CD4-positive, CD25-positive, alpha-beta regulatory T cell (primary cell): ENCODE results near the gene SYTL2. TPM values are rescaled to one million over a fixed set of nuclear protein-coding genes. Genes with fewer than 3 reads are reported as not detected.
A peak's percentile ranks its signal among the peaks of the same experiment; 100 is the strongest.
"Not testable (repeated sequence)": the region's sequence is repeated elsewhere in the genome, so short reads cannot be mapped to it uniquely, and the experiment has no call there.

Experiments used
- ATAC-seq, 2 donors: fragments of 150-1000 bp; cut with Tn5 transposase; one replicate each; pipeline ENCODE4 v1.10.0; 2021; ENCODE audit warnings: low read depth in 2 of 2, moderate number of reproducible peaks in 2 of 2, moderate library complexity in 1 of 2
- DNase-seq, 3 donors: peaks; one replicate each; pipeline versions ENCODE4 v3.0.0 to v3.0.0-alpha.2; 2012 to 2022; ENCODE audit warnings: mixed read lengths in 1 of 3
- H3K27ac ChIP-seq: one replicate; pipeline ENCODE4 v1.7.0; 2013; ENCODE audit warnings: mild to moderate bottlenecking, low read length; ENCODE audit not compliant: insufficient read depth, poor library complexity, severe bottlenecking
- H3K27me3 ChIP-seq: one replicate; pipeline ENCODE4 v1.7.0; 2013; ENCODE audit warnings: low read length; ENCODE audit not compliant: control insufficient read depth, insufficient read depth
- H3K36me3 ChIP-seq: one replicate; pipeline ENCODE4 v1.7.0; 2013; ENCODE audit warnings: mild to moderate bottlenecking, low read length, moderate library complexity; ENCODE audit not compliant: control insufficient read depth, insufficient read depth
- H3K4me1 ChIP-seq: 2 replicates; pipeline ENCODE4 v1.7.0; 2013; ENCODE audit warnings: mild to moderate bottlenecking, low read length; ENCODE audit not compliant: insufficient read depth, control insufficient read depth, poor library complexity, severe bottlenecking
- H3K4me3 ChIP-seq: one replicate; pipeline ENCODE4 v1.7.0; 2013; ENCODE audit warnings: low read depth, mild to moderate bottlenecking, low read length, moderate library complexity
- H3K9me3 ChIP-seq, 2 experiments: 1 replicate in 1 of 2; 2 replicates in 1 of 2; pipeline ENCODE4 v1.7.0; 2013; ENCODE audit warnings: low read length in 2 of 2, mild to moderate bottlenecking in 1 of 2, moderate library complexity in 1 of 2; ENCODE audit not compliant: control insufficient read depth in 2 of 2
- H3K27ac Mint-ChIP-seq, 3 donors: one replicate each; pipeline ENCODE4 v1.8.0; 2020 to 2022; ENCODE audit warnings: mild to moderate bottlenecking in 3 of 3, mixed read lengths in 3 of 3, moderate library complexity in 2 of 3
- H3K27me3 Mint-ChIP-seq: one replicate; pipeline ENCODE4 v1.8.0; 2022; ENCODE audit warnings: mild to moderate bottlenecking, mixed read lengths
- H3K36me3 Mint-ChIP-seq: one replicate; pipeline ENCODE4 v1.8.0; 2020; ENCODE audit warnings: mixed read lengths
- H3K4me1 Mint-ChIP-seq, 4 donors: one replicate each; pipeline ENCODE4 v1.8.0; 2020 to 2022; ENCODE audit warnings: mixed read lengths in 4 of 4, mild to moderate bottlenecking in 1 of 4
- H3K4me3 Mint-ChIP-seq, 4 donors: one replicate each; pipeline ENCODE4 v1.8.0; 2020 to 2022; ENCODE audit warnings: mild to moderate bottlenecking in 4 of 4, mixed read lengths in 4 of 4, moderate library complexity in 3 of 4
- H3K9me3 Mint-ChIP-seq, 7 donors: one replicate each; pipeline ENCODE4 v1.8.0; 2020 to 2022; ENCODE audit warnings: mixed read lengths in 7 of 7, mild to moderate bottlenecking in 3 of 7, moderate library complexity in 2 of 7
- polyA plus RNA-seq, 4 donors: library from polyadenylated mRNA; unstranded; fragments of 300-500 nt; fragmentation: Illumina TruSeq; gene quantifications; one replicate each; pipeline ENCODE4 v1.2.3, GENCODE V29; 2021
- total RNA-seq: library from RNA; stranded (reverse); gene quantifications from one replicate; pipeline ENCODE4 v1.2.3, GENCODE V29; 2022

Gene SYTL2
- total and polyA plus RNA-seq, 5 donors from 2014 or later, result 4.5 to 40.0 (median 5.6) TPM

DNA sequence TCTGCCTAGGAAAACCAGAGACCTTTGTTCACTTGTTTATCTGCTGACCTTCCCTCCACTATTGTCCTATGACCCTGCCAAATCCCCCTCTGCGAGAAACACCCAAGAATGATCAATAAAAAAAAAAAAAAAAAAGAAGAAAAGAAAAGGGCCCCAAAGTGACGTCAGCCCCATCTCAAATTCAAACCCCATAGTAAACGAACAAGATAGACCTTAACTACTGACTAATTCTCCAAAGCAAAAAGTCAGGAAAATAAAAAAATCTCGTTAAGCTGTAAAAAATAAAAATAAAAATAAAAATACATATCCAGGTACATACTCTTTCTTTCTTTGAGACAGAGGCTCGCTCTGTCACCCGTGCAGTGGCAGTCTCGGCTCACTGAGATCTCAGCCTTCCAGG, 42.6 kb upstream of the SYTL2 start:
- H3K9me3 ChIP-seq, H3K4me1 ChIP-seq, H3K4me3 Mint-ChIP-seq, H3K4me3 ChIP-seq, H3K36me3 ChIP-seq, H3K36me3 Mint-ChIP-seq, ATAC-seq, DNase-seq, H3K27me3 ChIP-seq, H3K27ac Mint-ChIP-seq, H3K9me3 Mint-ChIP-seq, H3K27me3 Mint-ChIP-seq, H3K27ac ChIP-seq: not testable (repeated sequence)
- peaks cover 6 to 18% (median 9%) of the 10 kb centered on the region in 4 donors for H3K4me1 Mint-ChIP-seq

DNA sequence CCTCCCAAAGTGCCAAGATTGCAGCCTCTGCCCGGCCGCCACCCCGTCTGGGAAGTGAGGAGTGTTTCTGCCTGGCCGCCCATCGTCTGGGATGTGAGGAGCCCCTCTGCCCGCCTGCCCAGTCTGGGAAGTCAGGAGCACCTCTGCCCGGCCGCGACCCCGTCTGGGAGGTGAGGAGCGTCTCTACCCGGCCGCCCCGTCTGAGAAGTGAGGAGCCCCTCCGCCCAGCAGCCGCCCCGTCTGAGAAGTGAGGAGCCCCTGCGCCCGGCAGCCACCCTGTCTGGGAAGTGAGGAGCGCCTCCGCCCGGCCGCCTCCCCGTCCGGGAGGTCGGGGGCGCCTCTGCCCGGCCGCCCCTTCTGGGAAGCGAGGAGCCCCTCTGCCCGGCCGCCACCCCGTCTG, 41.8 kb upstream of the SYTL2 start:
- not testable (repeated sequence) for DNase-seq, H3K9me3 Mint-ChIP-seq, H3K4me3 ChIP-seq, H3K27ac ChIP-seq, H3K4me1 ChIP-seq, H3K36me3 ChIP-seq, H3K9me3 ChIP-seq, H3K36me3 Mint-ChIP-seq, H3K27ac Mint-ChIP-seq, H3K27me3 ChIP-seq, H3K27me3 Mint-ChIP-seq, ATAC-seq
- H3K4me3 Mint-ChIP-seq, result peak overlapping the region in 1 of 4 donors; percentile 58
- peaks cover 6 to 18% (median 9%) of the 10 kb centered on the region in 4 donors for H3K4me1 Mint-ChIP-seq

DNA sequence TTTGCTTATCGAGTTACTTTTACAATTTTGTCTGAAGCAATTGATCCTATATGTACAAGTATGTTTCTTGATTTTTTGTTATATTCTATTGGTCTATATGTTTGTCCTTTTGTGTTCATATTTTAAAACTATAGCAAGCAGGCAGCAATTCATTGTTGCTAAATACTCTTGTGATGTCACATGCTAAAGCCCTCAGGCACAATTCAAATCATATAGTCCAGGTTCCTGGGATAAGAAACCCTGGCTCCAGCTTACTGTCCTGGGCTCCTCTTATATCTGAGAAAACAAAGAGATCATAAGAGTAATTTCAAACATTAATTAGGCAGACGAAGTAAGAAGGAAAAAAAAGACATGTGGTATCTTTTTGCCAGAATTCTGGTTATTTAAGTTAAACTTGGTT, 37.6 kb upstream of the SYTL2 start:
- Mint-ChIP-seq H3K27ac (no peak overlapping the region), H3K9me3 (peaks cover 0 to 6% (median 1%) of the 10 kb centered on the region in 7 donors)
- H3K27me3 ChIP-seq, result no peaks in the 10 kb centered on the region

DNA sequence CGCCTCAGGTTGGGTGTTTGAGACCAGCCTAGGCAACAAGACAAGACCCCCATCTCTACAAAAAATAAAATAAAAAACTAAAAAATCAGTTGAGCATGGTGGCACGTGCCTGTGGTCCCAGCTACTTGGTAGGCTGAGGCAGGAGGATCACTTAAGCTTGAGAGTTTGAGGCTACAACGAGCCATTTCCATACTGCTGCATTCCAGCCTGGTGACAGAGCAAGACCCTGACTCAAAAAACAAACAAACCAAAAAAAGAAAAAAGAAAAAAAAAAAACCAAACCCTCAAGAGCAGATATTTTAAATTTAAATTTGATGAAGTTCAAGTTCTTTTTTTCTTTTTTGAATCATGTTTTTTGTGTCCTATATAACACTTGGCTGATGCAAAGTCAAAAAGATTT, 37.1 kb upstream of the SYTL2 start:
- H3K36me3 Mint-ChIP-seq, result no peaks in the 10 kb centered on the region
- Histone ChIP-seq H3K9me3 (no peaks in the 10 kb centered on the region), H3K4me1 (no peaks in the 10 kb centered on the region), H3K27me3 (no peaks in the 10 kb centered on the region), H3K27ac (no peak overlapping the region), H3K36me3 (no peaks in the 10 kb centered on the region), H3K4me3 (no peak overlapping the region)
- H3K27me3 Mint-ChIP-seq, result no peaks in the 10 kb centered on the region
- no peaks in the 10 kb centered on the region for H3K4me1 Mint-ChIP-seq
- H3K27ac Mint-ChIP-seq, result no peak overlapping the region
- peaks cover 0 to 6% (median 1%) of the 10 kb centered on the region in 7 donors for H3K9me3 Mint-ChIP-seq
- DNase-seq (no peak), ATAC-seq (no peak)
- H3K4me3 Mint-ChIP-seq, result no peak overlapping the region

More for the DNA sequence above, 37.6 kb upstream of the SYTL2 start:
- no peaks in the 10 kb centered on the region for H3K4me1 Mint-ChIP-seq
- no peak overlapping the region for H3K27ac ChIP-seq
- no peaks in the 10 kb centered on the region for H3K27me3 Mint-ChIP-seq
- no peaks in the 10 kb centered on the region for H3K4me1 ChIP-seq
- no peaks in the 10 kb centered on the region for H3K9me3 ChIP-seq
- no peak overlapping the region for H3K4me3 ChIP-seq
- ATAC-seq (no peak), DNase-seq (no peak)
- no peaks in the 10 kb centered on the region for H3K36me3 ChIP-seq
- H3K36me3 Mint-ChIP-seq, result no peaks in the 10 kb centered on the region
- no peak overlapping the region for H3K4me3 Mint-ChIP-seq

DNA sequence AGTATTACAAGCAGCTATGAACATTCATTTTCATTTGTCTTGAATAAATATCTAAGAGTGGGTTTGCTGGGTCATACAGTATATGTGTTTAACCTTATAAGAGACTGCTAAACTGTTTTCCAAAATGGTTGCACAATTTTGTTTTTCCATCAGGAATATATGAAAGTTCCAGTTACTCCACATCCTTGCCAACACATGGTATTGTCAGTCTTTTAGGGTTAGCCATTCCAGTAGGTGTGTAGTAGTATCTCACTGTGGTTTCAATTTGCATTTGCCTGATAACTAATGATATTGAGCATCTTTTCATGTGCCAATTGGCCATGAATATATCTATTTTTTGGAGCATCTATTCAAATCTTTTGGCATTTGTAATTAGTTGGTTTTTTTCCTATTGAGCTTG, 36.5 kb upstream of the SYTL2 start:
- Mint-ChIP-seq H3K27me3 (no peaks in the 10 kb centered on the region), H3K27ac (no peak overlapping the region), H3K4me1 (no peaks in the 10 kb centered on the region), H3K36me3 (no peaks in the 10 kb centered on the region), H3K9me3 (peaks cover 0 to 6% (median 1%) of the 10 kb centered on the region in 7 donors), H3K4me3 (no peak overlapping the region)
- H3K27me3 ChIP-seq, result no peaks in the 10 kb centered on the region
- no peak overlapping the region for H3K4me3 ChIP-seq
- H3K9me3 ChIP-seq, result no peaks in the 10 kb centered on the region
- no peak for DNase-seq
- no peak for ATAC-seq
- H3K27ac ChIP-seq, result no peak overlapping the region
- no peaks in the 10 kb centered on the region for H3K4me1 ChIP-seq
- no peaks in the 10 kb centered on the region for H3K36me3 ChIP-seq

DNA sequence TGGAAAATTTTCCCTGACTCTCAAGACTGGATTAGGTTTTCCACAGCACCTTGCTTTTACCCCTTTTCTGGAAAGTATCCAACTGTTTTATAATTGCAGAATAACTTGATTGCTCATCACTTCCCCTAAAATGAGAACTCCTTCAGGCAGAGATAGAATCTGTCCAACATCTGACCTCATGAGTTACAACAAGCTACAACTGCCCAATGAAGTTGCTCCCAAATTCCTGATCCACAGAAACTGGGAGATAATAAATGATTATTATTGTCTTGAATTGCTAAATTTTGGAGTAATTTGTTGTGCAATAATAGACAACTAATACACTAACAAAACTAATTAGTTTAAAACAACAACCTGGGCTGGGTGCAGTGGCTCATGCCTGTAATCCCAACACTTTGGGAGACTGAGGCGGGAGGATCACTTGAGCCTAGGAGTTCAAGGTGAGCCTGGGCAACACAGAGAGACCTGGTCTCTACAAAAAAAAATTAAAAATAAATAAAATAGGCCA, 34.2 kb upstream of the SYTL2 start:
- H3K27ac ChIP-seq, result no peak overlapping the region
- no peaks in the 10 kb centered on the region for H3K9me3 ChIP-seq
- H3K4me3 Mint-ChIP-seq, result no peak overlapping the region
- no peak for DNase-seq
- H3K36me3 ChIP-seq, result no peaks in the 10 kb centered on the region
- H3K4me1 ChIP-seq, result no peaks in the 10 kb centered on the region
- no peak overlapping the region for H3K4me3 ChIP-seq
- no peak for ATAC-seq
- H3K27me3 ChIP-seq, result no peaks in the 10 kb centered on the region
- H3K36me3 Mint-ChIP-seq, result no peaks in the 10 kb centered on the region
- peaks cover 0 to 5% (median 0%) of the 10 kb centered on the region in 4 donors for H3K4me1 Mint-ChIP-seq
- peaks cover 0 to 6% (median 1%) of the 10 kb centered on the region in 7 donors for H3K9me3 Mint-ChIP-seq
- H3K27ac Mint-ChIP-seq, result no peak overlapping the region
- H3K27me3 Mint-ChIP-seq, result peaks cover 11% of the 10 kb centered on the region

DNA sequence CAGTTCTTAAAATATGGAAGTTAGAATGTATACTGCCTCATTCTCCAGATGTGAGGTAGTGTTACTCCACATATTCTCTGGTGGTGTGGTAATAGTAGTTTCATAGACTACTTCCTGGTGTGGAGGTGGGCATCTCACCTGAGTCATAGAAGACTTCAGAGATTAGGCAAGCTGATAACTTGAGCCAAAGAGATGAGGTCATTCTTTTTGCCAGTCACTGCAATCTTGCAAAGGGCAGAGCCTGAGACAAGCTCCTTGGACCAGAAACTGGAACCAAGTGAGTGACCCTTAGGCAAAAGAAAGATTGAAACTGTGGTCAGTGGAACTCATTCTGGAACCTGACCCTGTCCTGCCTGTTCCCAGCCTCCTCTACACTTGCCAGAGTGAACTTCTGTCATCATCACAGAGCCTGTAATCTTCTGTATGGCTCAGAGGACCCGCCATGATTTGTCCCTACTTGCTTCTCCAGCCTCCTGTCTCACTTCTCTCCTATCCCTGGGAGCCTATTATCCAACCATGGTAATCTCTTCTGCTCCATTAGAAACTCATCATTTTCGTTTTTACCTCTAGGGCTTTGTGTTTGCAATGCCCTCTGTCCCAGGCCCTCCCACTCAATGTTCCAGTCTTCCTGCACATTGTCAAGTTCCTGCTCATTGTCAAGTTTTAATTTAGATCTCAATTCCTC, 33.6 kb upstream of the SYTL2 start:
- H3K27ac ChIP-seq, result no peak overlapping the region
- Mint-ChIP-seq H3K27ac (no peak overlapping the region), H3K4me3 (no peak overlapping the region), H3K4me1 (peaks cover 0 to 5% (median 0%) of the 10 kb centered on the region in 4 donors), H3K27me3 (peaks cover 11% of the 10 kb centered on the region), H3K36me3 (no peaks in the 10 kb centered on the region), H3K9me3 (peaks cover 0 to 6% (median 0%) of the 10 kb centered on the region in 7 donors)
- no peaks in the 10 kb centered on the region for H3K27me3 ChIP-seq
- ATAC-seq (no peak), DNase-seq (no peak)
- H3K9me3 ChIP-seq, result no peaks in the 10 kb centered on the region
- H3K4me1 ChIP-seq, result no peaks in the 10 kb centered on the region
- no peak overlapping the region for H3K4me3 ChIP-seq
- H3K36me3 ChIP-seq, result no peaks in the 10 kb centered on the region

DNA sequence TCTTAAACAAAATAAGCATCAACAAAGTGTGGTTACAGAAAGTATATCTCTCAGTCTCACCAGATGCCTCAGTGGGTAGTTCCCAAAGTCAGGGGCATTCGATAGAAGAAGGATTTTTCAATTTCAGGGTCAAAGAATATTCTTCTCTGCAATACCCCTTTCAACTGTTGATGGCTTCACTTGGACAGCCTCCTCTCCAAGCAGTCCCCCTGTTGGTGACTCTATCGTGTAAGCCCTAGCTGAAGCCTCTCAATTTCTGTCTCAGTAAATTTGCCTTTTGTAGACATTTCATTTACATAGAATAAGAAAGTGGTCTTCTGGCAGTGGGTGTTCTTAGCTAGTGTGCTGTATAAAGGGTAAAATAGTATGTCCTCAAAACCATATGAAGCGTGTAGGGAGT, 33.0 kb upstream of the SYTL2 start:
- no peaks in the 10 kb centered on the region for H3K27me3 ChIP-seq

More for the DNA sequence above, 33.0 kb upstream of the SYTL2 start:
- no peak overlapping the region for H3K27ac Mint-ChIP-seq
- no peaks in the 10 kb centered on the region for H3K36me3 ChIP-seq
- H3K4me3 Mint-ChIP-seq, result peak overlapping the region in 1 of 4 donors; percentile 39
- no peaks in the 10 kb centered on the region for H3K36me3 Mint-ChIP-seq
- H3K9me3 Mint-ChIP-seq, result peaks cover 0 to 6% (median 0%) of the 10 kb centered on the region in 7 donors
- H3K4me1 Mint-ChIP-seq, result peaks cover 0 to 5% (median 0%) of the 10 kb centered on the region in 4 donors
- no peak overlapping the region for H3K27ac ChIP-seq
- ATAC-seq (no peak), DNase-seq (no peak)
- H3K27me3 Mint-ChIP-seq, result peaks cover 11% of the 10 kb centered on the region
- no peaks in the 10 kb centered on the region for H3K9me3 ChIP-seq
- no peak overlapping the region for H3K4me3 ChIP-seq
- H3K4me1 ChIP-seq, result no peaks in the 10 kb centered on the region
